Measurements from ENCODE around the gene SIK3.

Gene SIK3

DNA sequence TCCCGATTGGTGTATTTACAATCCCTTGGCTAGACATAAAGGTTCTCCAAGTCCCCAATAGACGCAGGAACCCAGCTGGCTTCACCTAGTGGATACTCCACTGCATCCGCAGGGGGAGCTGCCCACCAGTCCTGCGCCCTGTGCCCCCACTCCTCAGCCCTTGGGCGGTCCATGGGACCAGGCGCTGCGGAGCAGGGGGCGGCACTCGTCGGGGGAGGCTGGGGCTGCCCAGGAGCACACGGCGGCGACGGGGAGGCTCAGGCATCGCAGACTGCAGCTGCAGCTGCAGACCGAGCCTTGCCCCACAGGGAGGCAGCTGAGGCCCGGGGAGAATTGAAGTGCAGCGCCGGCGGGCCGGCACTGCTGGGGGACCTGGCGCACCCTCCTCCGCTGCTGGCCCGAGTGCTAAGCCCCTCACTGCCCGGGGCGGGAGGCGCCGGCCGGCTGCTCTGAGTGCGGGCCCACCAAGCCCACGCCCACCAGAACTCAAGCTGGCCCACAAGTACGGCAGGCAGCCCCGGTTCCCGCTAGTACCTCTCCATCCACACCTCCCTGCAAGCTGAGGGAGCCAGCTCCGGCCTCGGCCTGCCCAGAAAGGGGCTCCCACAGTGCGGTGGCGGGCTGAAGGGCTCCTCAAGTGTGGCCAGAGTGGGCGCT, 12.2 kb upstream of the SIK3 start:
- DNase-seq (ENCODE audit: low spot score) = no peak

DNA sequence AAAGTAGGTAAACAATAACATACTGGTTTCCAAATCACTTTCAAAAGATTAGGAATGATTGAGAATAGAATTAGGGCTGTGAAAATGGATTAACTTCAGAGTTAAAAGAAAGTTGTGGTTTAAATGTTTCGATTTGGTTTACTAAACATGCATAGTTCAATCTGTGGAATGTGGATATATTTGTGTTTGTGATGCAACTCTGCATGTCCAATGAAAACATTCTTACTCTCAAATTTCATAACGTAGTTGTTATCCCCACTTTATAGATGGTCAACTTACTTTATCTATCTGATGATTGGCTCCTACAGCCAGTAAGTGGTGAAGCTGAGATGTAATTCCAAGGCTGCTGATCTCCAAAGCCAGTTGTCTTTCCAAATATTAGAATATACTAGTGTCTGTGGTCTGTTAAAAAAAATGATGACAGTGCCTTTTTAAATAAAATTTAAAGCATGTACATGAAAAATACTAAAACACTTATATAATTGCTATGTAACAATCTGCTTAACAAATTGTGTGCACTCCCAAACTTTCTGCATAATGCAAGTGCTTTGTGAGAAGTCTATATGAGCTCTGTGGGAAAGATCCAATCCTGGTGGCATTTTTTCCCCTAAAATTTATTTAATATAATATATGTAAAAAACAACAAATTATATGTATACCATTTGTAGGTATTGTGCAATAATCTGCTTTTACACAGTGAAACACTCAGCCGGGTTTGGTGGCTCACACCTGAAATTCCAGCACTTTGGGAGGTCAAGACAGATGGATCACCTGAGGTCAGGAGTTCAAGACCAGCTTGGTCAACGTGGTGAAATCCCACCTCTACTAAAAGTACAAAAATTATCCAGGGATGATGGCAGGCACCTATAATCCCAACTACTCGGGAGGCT, 9.7 kb upstream of the SIK3 start:
- DNase-seq (ENCODE audit: low spot score) = no peak

DNA sequence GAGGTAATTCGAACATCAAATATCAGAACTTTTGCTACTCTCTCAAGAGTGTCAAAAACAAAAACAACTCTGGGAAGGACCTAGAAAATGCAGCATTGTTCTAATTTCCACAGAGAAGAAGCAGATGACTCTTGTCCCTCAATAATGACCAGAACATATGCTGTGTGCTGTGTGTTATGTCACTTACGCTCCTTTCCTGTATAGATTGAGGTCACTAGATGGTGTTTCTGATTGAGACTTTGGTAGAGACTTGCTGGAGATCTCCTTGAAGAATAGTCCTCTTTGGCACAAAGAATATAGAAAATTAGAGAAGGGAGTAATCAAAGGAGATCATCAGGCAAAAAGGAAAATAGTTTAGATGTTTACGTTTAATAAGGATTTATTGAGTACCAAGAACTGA, 2.3 kb upstream of the SIK3 start:
- no peak for DNase-seq (ENCODE audit: low spot score)

GRCh38 chr11:117099696-117100095, 1.5 kb upstream of the SIK3 start:
- no peak for DNase-seq (ENCODE audit: low spot score)

- no peak for DNase-seq (ENCODE audit: low spot score)
Measured at GRCh38 chr11:117097389-117098268, 599 bp downstream of the SIK3 start.

GRCh38 chr11:117097014-117097388, 1.2 kb downstream of the SIK3 start:
- DNase-seq (ENCODE audit: low spot score) = no peak

- DNase-seq (ENCODE audit: low spot score) = peak; percentile 67
Measured at GRCh38 chr11:117096201-117096991, 1.8 kb downstream of the SIK3 start.

DNA sequence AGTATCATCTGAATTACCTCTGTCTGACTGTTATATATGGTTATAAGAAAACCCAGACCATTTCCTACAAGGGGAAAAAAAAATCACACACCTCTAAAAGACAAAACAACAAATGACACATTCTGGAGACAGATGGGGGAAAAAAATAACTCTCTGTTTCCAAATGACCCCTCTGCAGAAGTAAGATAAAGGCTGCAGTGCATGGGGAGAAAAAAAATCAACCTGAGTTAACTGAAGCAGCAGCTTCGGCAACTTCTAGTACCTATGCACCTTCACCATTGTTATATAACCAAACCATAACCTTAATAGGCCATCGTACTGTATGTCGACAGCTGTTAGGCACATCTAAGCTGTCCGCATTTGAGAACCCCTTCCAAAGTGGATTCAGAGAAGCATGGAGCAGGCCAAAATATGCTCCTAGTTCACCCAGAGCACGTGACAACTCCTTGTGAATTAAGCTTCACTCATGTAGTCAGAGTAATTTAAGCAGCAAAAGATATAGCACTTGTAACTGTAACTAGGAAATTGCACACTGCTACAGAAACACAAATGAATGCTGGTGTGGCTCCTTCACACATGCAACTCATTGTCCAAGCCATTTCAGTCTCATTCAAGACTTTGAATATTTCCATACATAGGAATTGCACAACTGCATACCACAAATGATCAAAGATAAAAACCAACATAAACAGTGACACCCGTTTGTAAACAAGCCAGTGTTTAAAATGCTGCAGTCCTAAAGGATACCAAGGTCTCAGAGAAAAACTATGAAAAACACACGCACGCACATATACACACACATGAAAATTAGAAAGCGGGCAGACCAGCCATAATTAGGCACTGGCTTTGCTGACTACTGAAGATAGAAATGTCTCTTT, 2.7 kb downstream of the SIK3 start:
- DNase-seq (ENCODE audit: low spot score) = no peak

- no peak for DNase-seq (ENCODE audit: low spot score)
Measured at GRCh38 chr11:117094776-117095175, 3.5 kb downstream of the SIK3 start.

DNA sequence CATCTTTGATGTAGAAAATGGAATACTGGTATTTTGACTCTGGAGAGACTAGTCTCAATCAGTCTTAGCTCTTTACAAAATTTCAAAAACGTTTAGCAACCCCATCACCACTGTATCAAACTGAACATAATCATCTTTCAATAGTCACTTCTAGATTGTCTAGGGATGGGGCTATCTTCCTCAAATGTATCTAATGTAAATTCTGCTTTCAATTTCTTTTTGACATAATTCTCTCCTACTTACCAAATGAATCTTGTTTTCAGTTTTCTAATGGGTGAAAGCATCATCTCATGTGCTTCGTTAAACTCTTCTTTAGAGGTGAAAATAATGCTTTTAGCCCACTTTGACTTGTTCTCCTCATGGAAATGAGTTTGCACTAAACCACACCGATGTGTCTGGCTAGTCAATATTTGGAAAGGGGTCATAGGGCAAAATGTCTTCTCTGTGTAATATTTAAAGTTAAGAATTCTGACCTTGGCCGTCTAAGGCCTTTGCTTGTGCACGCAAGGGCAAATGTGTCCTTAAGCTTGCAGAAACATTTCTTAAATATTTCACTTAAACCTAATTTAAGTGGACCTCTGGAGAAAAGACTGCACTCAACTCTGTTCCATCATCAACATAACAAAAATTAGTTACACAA, 5.2 kb downstream of the SIK3 start:
- DNase-seq (ENCODE audit: low spot score) = no peak

GRCh38 chr11:117091753-117092477, 6.3 kb downstream of the SIK3 start:
- DNase-seq (ENCODE audit: low spot score) = no peak

DNA sequence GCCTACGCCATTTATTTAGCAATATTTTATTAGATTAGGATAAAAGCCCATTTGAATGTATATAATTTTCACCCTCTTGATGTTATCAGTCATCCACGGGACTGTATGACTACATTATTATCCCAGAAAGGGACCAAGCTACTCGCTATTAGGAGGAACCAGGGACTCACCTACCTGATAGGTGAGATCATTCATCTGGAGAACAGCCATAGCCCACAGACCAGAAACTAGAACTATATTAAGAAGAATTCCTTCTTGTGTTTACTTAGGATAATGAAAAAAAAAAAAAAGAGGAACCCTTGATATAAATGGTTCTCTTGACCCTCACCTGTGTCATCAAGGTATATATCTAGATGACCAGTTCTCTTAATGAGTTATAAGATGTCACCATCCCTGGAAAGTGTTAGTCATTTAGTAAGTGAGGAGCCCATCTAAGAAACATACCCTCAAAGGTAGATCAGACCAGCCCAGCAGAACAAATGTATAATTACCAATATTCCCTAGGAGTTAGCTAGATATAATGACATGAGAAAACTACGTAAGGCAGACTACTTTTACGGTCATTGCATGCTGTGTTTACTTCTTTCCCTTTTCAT, 8.0 kb downstream of the SIK3 start:
- DNase-seq (ENCODE audit: low spot score) = no peak

GRCh38 chr11:117089685-117090084, 8.5 kb downstream of the SIK3 start:
- DNase-seq (ENCODE audit: low spot score) = no peak

GRCh38 chr11:117087446-117087845, 10.8 kb downstream of the SIK3 start:
- DNase-seq (ENCODE audit: low spot score) = no peak

DNA sequence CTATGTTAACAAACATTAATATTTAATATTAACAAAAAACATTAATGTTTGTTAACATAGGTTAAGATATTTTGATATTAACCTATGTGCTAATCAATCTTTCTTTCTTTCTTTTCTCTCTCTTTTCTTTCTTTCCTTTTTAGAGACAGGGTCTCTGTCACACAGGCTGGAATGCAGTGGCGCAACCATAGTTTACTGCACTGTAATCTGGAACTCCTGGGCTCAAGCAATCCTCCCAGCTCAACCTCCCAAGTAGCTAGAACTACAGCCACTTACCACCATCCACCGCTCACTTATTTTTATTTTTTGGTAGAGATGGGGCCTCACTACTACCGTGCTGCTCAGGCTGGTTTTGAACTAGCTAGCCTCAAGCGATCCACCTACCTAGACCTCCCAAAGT, 13.2 kb downstream of the SIK3 start:
- DNase-seq (ENCODE audit: low spot score) = no peak

DNA sequence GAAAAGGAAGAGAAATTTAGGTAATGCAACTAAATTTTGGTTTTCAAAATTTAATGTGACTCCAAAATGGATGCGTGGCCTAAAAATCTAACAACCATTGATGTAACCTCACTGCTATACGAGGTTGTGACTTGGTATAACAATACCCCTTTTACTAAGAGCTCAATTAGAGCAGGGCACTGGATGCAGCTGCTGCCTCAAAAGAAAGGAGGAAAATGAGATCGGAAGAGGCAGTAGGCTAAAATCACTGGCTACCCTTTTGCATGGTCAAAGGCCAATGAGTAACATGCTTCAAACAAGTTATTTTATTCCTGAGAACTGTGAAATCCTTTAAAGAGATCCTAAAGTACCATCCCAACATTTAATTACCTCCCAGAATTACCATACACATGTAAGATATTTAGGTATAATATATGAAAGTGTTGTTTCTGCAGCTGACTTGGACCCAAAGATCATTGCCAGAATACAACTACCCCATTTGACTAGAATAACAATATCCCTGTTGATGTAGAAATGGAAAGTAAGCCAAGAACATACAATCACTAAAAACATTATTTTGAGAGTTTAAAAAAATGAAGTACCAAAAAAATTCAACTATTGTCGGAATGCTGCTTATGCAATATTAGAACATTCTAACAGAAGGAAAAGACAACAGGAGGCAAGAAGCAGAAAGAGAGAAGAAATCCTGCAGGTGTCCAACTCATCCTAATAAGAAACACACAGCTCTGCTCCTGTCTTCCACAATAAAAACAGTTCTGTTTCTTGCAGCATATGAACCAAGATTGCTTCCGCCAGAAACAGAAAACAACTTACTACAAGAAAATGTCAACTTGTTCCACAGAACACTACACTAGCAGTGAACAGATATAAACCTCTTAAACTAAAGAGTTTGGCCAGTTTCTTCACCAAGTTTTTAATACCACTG, 15.0 kb downstream of the SIK3 start:
- no peak for DNase-seq (ENCODE audit: low spot score)

GRCh38 chr11:117081908-117082307, 16.3 kb downstream of the SIK3 start:
- no peak for DNase-seq (ENCODE audit: low spot score)

- DNase-seq (ENCODE audit: low spot score) = no peak
Measured at GRCh38 chr11:117080370-117080769, 17.9 kb downstream of the SIK3 start.
